Endothelial cell of umbilical vein (primary cell): Measurements from ENCODE around the gene MAGI1. TPM values are rescaled to one million over a fixed set of nuclear protein-coding genes. Genes with fewer than 3 reads are reported as not detected.

Source experiments
- BruUV-seq: library from RNA; stranded (reverse); fragments of 400-500 nt; replicated peaks from 2 replicates; lab custom pipeline; 2021; lab: Mats Ljungman, UMichigan
- CTCF ChIA-PET: fragments of 300-600, 350-600 bp; sonication (Branson Sonifier 250); formaldehyde crosslinking; loops from one replicate; lab custom pipeline; 2021; ENCODE audit warnings: antibody characterized with exemption, inconsistent platforms; lab: Charles Lee
- POLR2A ChIA-PET: fragments of 300-600, 350-600 bp; sonication (Branson Sonifier 250); formaldehyde crosslinking; loops from one replicate; lab custom pipeline; 2021; ENCODE audit warnings: antibody characterized with exemption, inconsistent platforms; lab: Charles Lee
- DNase-seq: peaks from one replicate; pipeline ENCODE4 v3.0.0-alpha.2; 2011; ENCODE audit warnings: low read depth, low spot score
- FAIRE-seq: peaks from 2 replicates; lab custom pipeline; 2011; peaks lifted over from hg19 to GRCh38; lab: Jason Lieb, UNC
- H2AFZ ChIP-seq: 2 replicates; pipeline ENCODE4 v1.6.0; 2012; ENCODE audit warnings: low read depth, low read length, control low read depth, inconsistent platforms
- H3K27ac ChIP-seq: 2 replicates; pipeline ENCODE4 v1.5.1; 2011; ENCODE audit warnings: low read depth, mild to moderate bottlenecking, control low read depth, low read length, moderate library complexity; ENCODE audit not compliant: insufficient read depth
- H3K27me3 ChIP-seq, 2 experiments: 2 replicates each; pipeline versions ENCODE4 v1.6.0 to v1.6.1; 2011; ENCODE audit warnings: low read length in 2 of 2, mixed read lengths in 1 of 2; ENCODE audit not compliant: control insufficient read depth in 2 of 2, insufficient read depth in 2 of 2
- H3K36me3 ChIP-seq, 2 experiments: 2 replicates in 1 of 2; 3 replicates in 1 of 2; pipeline ENCODE4 v1.5.1; 2011; ENCODE audit warnings: low read length in 2 of 2, mild to moderate bottlenecking in 1 of 2, moderate library complexity in 1 of 2; ENCODE audit not compliant: control insufficient read depth in 2 of 2, insufficient read depth in 2 of 2; ENCODE audit errors: extremely low read depth in 1 of 2
- H3K4me1 ChIP-seq: 3 replicates; pipeline ENCODE4 v1.5.1; 2011; ENCODE audit warnings: mild to moderate bottlenecking, low read length; ENCODE audit not compliant: control insufficient read depth, insufficient read depth; ENCODE audit errors: extremely low read depth
- H3K4me2 ChIP-seq: 2 replicates; pipeline ENCODE4 v1.6.1; 2011; ENCODE audit warnings: low read length, control low read depth, mixed read lengths; ENCODE audit not compliant: insufficient read depth
- H3K4me3 ChIP-seq, 3 experiments: fragments of 200-600 bp in 1 of 3; sonication (generic), shearing (Covaris generic) in 1 of 3; replicated peaks in 1 of 3; 2 replicates each; pipeline ENCODE4 v1.5.1; 2011 to 2016; ENCODE audit warnings: control low read depth in 3 of 3, low read length in 3 of 3, mild to moderate bottlenecking in 2 of 3, inconsistent platforms in 1 of 3, low read depth in 1 of 3, moderate library complexity in 1 of 3; ENCODE audit not compliant: insufficient read depth in 1 of 3
- H3K79me2 ChIP-seq: 2 replicates; pipeline ENCODE4 v1.6.0; 2012; ENCODE audit warnings: low read length, inconsistent platforms; ENCODE audit not compliant: control insufficient read depth, insufficient read depth
- H3K9ac ChIP-seq: replicated peaks from 2 replicates; pipeline ENCODE3; 2011; ENCODE audit warnings: low read length, control low read depth; ENCODE audit not compliant: insufficient read depth; ENCODE audit errors: extremely low read depth
- H3K9me1 ChIP-seq: replicated peaks from 3 replicates; pipeline ENCODE4 v1.6.0; 2011; ENCODE audit warnings: mild to moderate bottlenecking, low read length; ENCODE audit not compliant: control insufficient read depth, insufficient read depth; ENCODE audit errors: extremely low read depth
- H3K9me3 ChIP-seq: replicated peaks from 2 replicates; pipeline ENCODE4 v1.5.1; 2012; ENCODE audit warnings: low read length, inconsistent platforms; ENCODE audit not compliant: control insufficient read depth, insufficient read depth
- H4K20me1 ChIP-seq: replicated peaks from 2 replicates; pipeline ENCODE3; 2011; ENCODE audit warnings: mild to moderate bottlenecking, low read length; ENCODE audit not compliant: control insufficient read depth, insufficient read depth; ENCODE audit errors: extremely low read depth
- EZH2 ChIP-seq: IDR thresholded peaks from 2 replicates; pipeline ENCODE4 v1.6.1; 2012; ENCODE audit warnings: borderline replicate concordance, low read depth, mild to moderate bottlenecking, moderate library complexity, low read length, inconsistent platforms; ENCODE audit not compliant: severe bottlenecking
- FOS ChIP-seq: IDR thresholded peaks from 2 replicates; pipeline ENCODE4 v1.6.1; 2011; ENCODE audit warnings: mild to moderate bottlenecking, low read length, moderate library complexity, borderline replicate concordance; ENCODE audit not compliant: insufficient read depth
- GATA2 ChIP-seq: IDR thresholded peaks from 2 replicates; pipeline ENCODE4 v1.7.0; 2011; ENCODE audit warnings: low read depth, mild to moderate bottlenecking, moderate library complexity, mixed read lengths, low read length; ENCODE audit not compliant: insufficient read length, insufficient read depth
- JUN ChIP-seq: IDR thresholded peaks from 2 replicates; pipeline ENCODE4 v1.6.1; 2011; ENCODE audit warnings: borderline replicate concordance, low read depth; ENCODE audit not compliant: insufficient read length, insufficient read depth
- MYC ChIP-seq: IDR thresholded peaks from one replicate; pipeline ENCODE4 v1.6.1; 2011; ENCODE audit warnings: mild to moderate bottlenecking, low read depth, low read length
- POLR2A ChIP-seq: IDR thresholded peaks from 2 replicates; pipeline ENCODE4 v1.6.1; 2012; ENCODE audit warnings: low read depth, mild to moderate bottlenecking, control low read depth, low read length
- POLR2AphosphoS5 ChIP-seq: IDR thresholded peaks from 2 replicates; pipeline ENCODE4 v1.6.1; 2012; ENCODE audit warnings: low read depth, mild to moderate bottlenecking, control low read depth, low read length, moderate library complexity; ENCODE audit not compliant: insufficient read depth
- dilution Hi-C: fragments of 300-500 bp; cut with MboI; formaldehyde crosslinking; loops from one replicate; pipeline ENCODE4 v1.15.0; 2019; ENCODE audit warnings: low sequenced_read_pairs; ENCODE audit not compliant: extremely low pct_ligation_motif_present
- intact Hi-C: fragments of 100-400 bp; cut with micrococcal nuclease; formaldehyde crosslinking; loops from one replicate; pipeline ENCODE4 v1.10.0; 2022
- polyA plus RNA-seq, 4 experiments: library from polyadenylated mRNA; depleted of rRNA in 3 of 4; stranded (reverse) in 3 of 4; unstranded in 1 of 4; fragments of >200 nt; gene quantifications; 2 replicates each; pipeline versions ENCODE4 v1.2.1 to v1.2.3, GENCODE V29; 2011 to 2012; ENCODE audit warnings: missing spikeins in 1 of 4
- total RNA-seq: library from RNA; stranded (reverse); gene quantifications from 2 replicates; pipeline ENCODE4 v1.2.3, GENCODE V29; 2021
- TF ChIP-seq, protein P1 (sequence below): IDR thresholded peaks from 2 replicates; pipeline ENCODE4 v1.6.1; 2011; ENCODE audit not compliant: insufficient read depth, insufficient read length
- TF ChIP-seq, protein P2 (sequence below), 2 donors: IDR thresholded peaks; 1 replicate in 1 of 2; 2 replicates in 1 of 2; pipeline ENCODE4 v1.5.1; 2011; ENCODE audit warnings: low read length in 2 of 2, mild to moderate bottlenecking in 2 of 2, moderate library complexity in 2 of 2, control low read depth in 1 of 2, inconsistent platforms in 1 of 2, low read depth in 1 of 2; ENCODE audit not compliant: insufficient read depth in 1 of 2; ENCODE audit errors: extremely low read depth in 1 of 2

Gene MAGI1
- total and polyA plus RNA-seq, 2 donors (not counting 3 experiments of a cell fraction or from before 2014, with no cell fraction given) = 10.1 to 47.9 TPM

DNA sequence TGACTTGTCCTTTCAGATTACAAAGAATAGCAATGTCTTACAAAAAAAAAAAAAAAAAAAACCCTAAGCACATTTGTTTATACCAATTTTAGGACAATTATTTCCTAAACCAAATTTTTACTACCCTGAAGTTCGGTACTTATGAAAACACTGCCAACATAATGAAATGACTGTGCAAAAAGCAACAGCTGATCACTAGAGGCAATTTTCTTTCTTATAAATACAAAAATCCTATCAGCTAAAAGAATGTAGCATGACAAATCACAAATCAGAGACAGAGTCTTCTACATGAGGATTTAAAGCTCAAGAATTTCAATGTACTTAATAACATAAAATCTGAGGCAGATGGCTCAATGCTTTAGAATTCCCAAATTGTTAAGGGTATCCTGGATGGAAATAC is 191.8 kb downstream of the MAGI1 start:
- BruUV-seq = no TSS peak
- H3K27ac ChIP-seq = no peak overlapping the region
- no peaks in the 10 kb centered on the region for H3K9me3 ChIP-seq
- H3K36me3 ChIP-seq = no peaks in the 10 kb centered on the region
- no peaks in the 10 kb centered on the region for H3K9me1 ChIP-seq
- FAIRE-seq (no peak), DNase-seq (no peak)
- no peaks in the 10 kb centered on the region for H3K27me3 ChIP-seq
- no peak overlapping the region for H2AFZ ChIP-seq
- POLR2A ChIA-PET = interaction anchor here (0.6 kb wide), 1 partner anchor 34 kb away, joined by 4 read pairs; no protein-coding TSS in a partner anchor
- no peak overlapping the region for H3K4me3 ChIP-seq
- TF ChIP-seq GATA2 (no peak), JUN (no peak), MYC (no peak), POLR2A (no peak), POLR2AphosphoS5 (no peak), FOS (no peak), EZH2 (no peak)
- TF ChIP-seq, protein P1, sequence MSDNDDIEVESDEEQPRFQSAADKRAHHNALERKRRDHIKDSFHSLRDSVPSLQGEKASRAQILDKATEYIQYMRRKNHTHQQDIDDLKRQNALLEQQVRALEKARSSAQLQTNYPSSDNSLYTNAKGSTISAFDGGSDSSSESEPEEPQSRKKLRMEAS = no peak
- TF ChIP-seq, protein P2, sequence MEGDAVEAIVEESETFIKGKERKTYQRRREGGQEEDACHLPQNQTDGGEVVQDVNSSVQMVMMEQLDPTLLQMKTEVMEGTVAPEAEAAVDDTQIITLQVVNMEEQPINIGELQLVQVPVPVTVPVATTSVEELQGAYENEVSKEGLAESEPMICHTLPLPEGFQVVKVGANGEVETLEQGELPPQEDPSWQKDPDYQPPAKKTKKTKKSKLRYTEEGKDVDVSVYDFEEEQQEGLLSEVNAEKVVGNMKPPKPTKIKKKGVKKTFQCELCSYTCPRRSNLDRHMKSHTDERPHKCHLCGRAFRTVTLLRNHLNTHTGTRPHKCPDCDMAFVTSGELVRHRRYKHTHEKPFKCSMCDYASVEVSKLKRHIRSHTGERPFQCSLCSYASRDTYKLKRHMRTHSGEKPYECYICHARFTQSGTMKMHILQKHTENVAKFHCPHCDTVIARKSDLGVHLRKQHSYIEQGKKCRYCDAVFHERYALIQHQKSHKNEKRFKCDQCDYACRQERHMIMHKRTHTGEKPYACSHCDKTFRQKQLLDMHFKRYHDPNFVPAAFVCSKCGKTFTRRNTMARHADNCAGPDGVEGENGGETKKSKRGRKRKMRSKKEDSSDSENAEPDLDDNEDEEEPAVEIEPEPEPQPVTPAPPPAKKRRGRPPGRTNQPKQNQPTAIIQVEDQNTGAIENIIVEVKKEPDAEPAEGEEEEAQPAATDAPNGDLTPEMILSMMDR (IDR thresholded peaks at IDR 0.05; ENCODE audit: extremely low read depth in 1 of 2, insufficient read depth in 1 of 2, low read depth in 1 of 2, low read length in 2 of 2) = no peak
- no peak overlapping the region for H3K9ac ChIP-seq
- H3K4me1 ChIP-seq = no peaks in the 10 kb centered on the region
- H3K4me2 ChIP-seq = no peak overlapping the region
- dilution Hi-C loops (no loop called here), intact Hi-C loops (no loop called here)
- CTCF ChIA-PET = interaction anchor here (2.5 kb wide), 1 partner anchor 13 kb away, joined by 6 read pairs; no protein-coding TSS in a partner anchor
- peaks cover 3% of the 10 kb centered on the region for H4K20me1 ChIP-seq
- no peaks in the 10 kb centered on the region for H3K79me2 ChIP-seq
